HFF-Myc (cell line): ENCODE results near the gene FOXD1.
"Not testable (repeated sequence)": the region's sequence is repeated elsewhere in the genome, so short reads cannot be mapped to it uniquely, and the experiment has no call there.

ENCODE experiments used
- DNase-seq: peaks from one replicate; pipeline ENCODE4 v3.0.0-alpha.2; 2011; ENCODE audit warnings: low read depth; ENCODE audit errors: extremely low read depth
- H3K4me3 ChIP-seq: replicated peaks from 2 replicates; pipeline ENCODE4 v1.5.1; 2011; ENCODE audit warnings: low read depth, mild to moderate bottlenecking, control low read depth, low read length
- CTCF ChIP-seq: IDR thresholded peaks from 2 replicates; pipeline ENCODE4 v1.5.1; 2012; ENCODE audit warnings: mild to moderate bottlenecking, low read depth, low read length, control low read depth; ENCODE audit errors: missing control alignments

Gene FOXD1

GRCh38 chr5:73484511-73484910 is 35.9 kb upstream of the FOXD1 start:
- H3K4me3 ChIP-seq, result no peak overlapping the region
- DNase-seq, result no peak
- TF ChIP-seq CTCF, result no peak

GRCh38 chr5:73483676-73484075 is 35.1 kb upstream of the FOXD1 start:
- no peak for DNase-seq
- no peak overlapping the region for H3K4me3 ChIP-seq
- no peak for TF ChIP-seq CTCF

- H3K4me3 ChIP-seq, result no peak overlapping the region
- no peak for TF ChIP-seq CTCF
- DNase-seq, result no peak
Observed at GRCh38 chr5:73482383-73483136, 34.0 kb upstream of the FOXD1 start.

- DNase-seq, result no peak
- no peak for TF ChIP-seq CTCF
- no peak overlapping the region for H3K4me3 ChIP-seq
Observed at GRCh38 chr5:73480500-73480899, 31.9 kb upstream of the FOXD1 start.

- H3K4me3 ChIP-seq, result no peak overlapping the region
- DNase-seq, result no peak
- TF ChIP-seq CTCF, result no peak
Observed at GRCh38 chr5:73472116-73472515, 23.5 kb upstream of the FOXD1 start.

- DNase-seq, result no peak
- H3K4me3 ChIP-seq, result no peak overlapping the region
- TF ChIP-seq CTCF, result no peak
Observed at GRCh38 chr5:73471654-73472053, 23.1 kb upstream of the FOXD1 start.

GRCh38 chr5:73469878-73470277 is 21.3 kb upstream of the FOXD1 start:
- DNase-seq, result no peak
- H3K4me3 ChIP-seq, result no peak overlapping the region
- no peak for TF ChIP-seq CTCF

GRCh38 chr5:73468638-73469037 is 20.1 kb upstream of the FOXD1 start:
- not testable (repeated sequence) for DNase-seq, H3K4me3 ChIP-seq
